Aorta (tissue), 5 donors: ENCODE data around the gene CDC42. TPM values are rescaled to one million over a fixed set of nuclear protein-coding genes. Genes with fewer than 3 reads are reported as not detected.
A peak's percentile ranks its signal among the peaks of the same experiment; 100 is the strongest.
"Not testable (repeated sequence)": the region's sequence is repeated elsewhere in the genome, so short reads cannot be mapped to it uniquely, and the experiment has no call there.

ENCODE experiments used
- ATAC-seq: fragments of 200-7000 bp; cut with Tn5 transposase; one replicate; pipeline ENCODE4 v1.9.1; 2022; ENCODE audit warnings: moderate library complexity; ENCODE audit not compliant: low FRiP score
- DNase-seq, 2 donors: peaks; one replicate each; pipeline ENCODE4 v3.0.0-alpha.2; 2020
- H3K27ac ChIP-seq, 2 donors: one replicate each; pipeline ENCODE4 v1.5.1; 2013; ENCODE audit warnings: low read length in 2 of 2, mild to moderate bottlenecking in 2 of 2, moderate library complexity in 2 of 2, control low read depth in 1 of 2, inconsistent platforms in 1 of 2, low read depth in 1 of 2
- H3K27me3 ChIP-seq, 2 donors: one replicate each; pipeline ENCODE4 v1.6.1; 2013; ENCODE audit warnings: control low read depth in 1 of 2, low read length in 1 of 2, mild to moderate bottlenecking in 1 of 2, moderate library complexity in 1 of 2; ENCODE audit not compliant: insufficient read depth in 2 of 2, control insufficient read depth in 1 of 2
- H3K36me3 ChIP-seq, 2 donors: one replicate each; pipeline ENCODE4 v1.6.1; 2013; ENCODE audit warnings: control low read depth in 1 of 2, low read length in 1 of 2, mild to moderate bottlenecking in 1 of 2; ENCODE audit not compliant: insufficient read depth in 2 of 2, control insufficient read depth in 1 of 2
- H3K4me1 ChIP-seq, 2 donors: one replicate each; pipeline ENCODE4 v1.6.1; 2013; ENCODE audit warnings: low read length in 2 of 2, control low read depth in 1 of 2, mild to moderate bottlenecking in 1 of 2, moderate library complexity in 1 of 2; ENCODE audit not compliant: insufficient read depth in 2 of 2, control insufficient read depth in 1 of 2
- H3K4me3 ChIP-seq, 2 donors: one replicate each; pipeline ENCODE4 v1.5.1; 2013; ENCODE audit warnings: low read length in 2 of 2, control low read depth in 1 of 2, mild to moderate bottlenecking in 1 of 2
- H3K9me3 ChIP-seq: one replicate; pipeline ENCODE4 v1.6.1; 2013; ENCODE audit warnings: mild to moderate bottlenecking, low read length; ENCODE audit not compliant: control insufficient read depth
- WGBS, 2 donors: extraction: QIAGEN DNeasy Blood & Tissue Kit; methylation state at CpG; one replicate each; pipeline ENCODE4 v1.1.7; 2013; 5-methylcytosine and 5-hydroxymethylcytosine counted together
- intact Hi-C, 2 donors: fragments of 100-400 bp; cut with DNase I; formaldehyde crosslinking; loops; one replicate each; pipeline versions ENCODE4 v1.14.2 to v1.15.0; 2022
- long read RNA-seq, 2 donors: library from polyadenylated mRNA; unstranded; transcript quantifications; one replicate each; pipeline ENCODE4 v2.0.0, GENCODE V29; 2020 to 2021
- polyA plus RNA-seq, 2 donors: library from polyadenylated mRNA; stranded (reverse); fragments of 200-250 nt; gene quantifications; one replicate each; pipeline ENCODE4 v1.2.3, GENCODE V29; 2013
- total RNA-seq, 2 donors: library from RNA; stranded (reverse); fragmentation: NEBNext Ultra II Directional; extraction: Animal tissue kit (Norgen Biotek cat#: 25700); gene quantifications; one replicate each; pipeline ENCODE4 v1.2.1, GENCODE V29; 2021
- donor health status: healthy with polysubstance abuse.
- donor health status: Bipolar disorder and iron deficiency.
- donor health status: DM: no; HTN: no; CAD: no.
- donor health status: DM: no; HTN: no; CAD: no.
- donor health status: DM: yes; HTN: yes; CAD: no.

Gene CDC42
- total RNA-seq (100 to 1,000 TPM; 203 to 211 TPM), polyA plus RNA-seq (100 to 1,000 TPM; 123 to 176 TPM)
- long read RNA-seq, donor 1, partial matches to known transcripts = 42 of 125 reads
- long read RNA-seq, donor 1, other reads (novel, unspliced or antisense) = 80 of 125 reads
- long read RNA-seq, donor 2, partial matches to known transcripts = 5 of 19 reads
- long read RNA-seq, donor 2, other reads (novel, unspliced or antisense) = 14 of 19 reads

DNA sequence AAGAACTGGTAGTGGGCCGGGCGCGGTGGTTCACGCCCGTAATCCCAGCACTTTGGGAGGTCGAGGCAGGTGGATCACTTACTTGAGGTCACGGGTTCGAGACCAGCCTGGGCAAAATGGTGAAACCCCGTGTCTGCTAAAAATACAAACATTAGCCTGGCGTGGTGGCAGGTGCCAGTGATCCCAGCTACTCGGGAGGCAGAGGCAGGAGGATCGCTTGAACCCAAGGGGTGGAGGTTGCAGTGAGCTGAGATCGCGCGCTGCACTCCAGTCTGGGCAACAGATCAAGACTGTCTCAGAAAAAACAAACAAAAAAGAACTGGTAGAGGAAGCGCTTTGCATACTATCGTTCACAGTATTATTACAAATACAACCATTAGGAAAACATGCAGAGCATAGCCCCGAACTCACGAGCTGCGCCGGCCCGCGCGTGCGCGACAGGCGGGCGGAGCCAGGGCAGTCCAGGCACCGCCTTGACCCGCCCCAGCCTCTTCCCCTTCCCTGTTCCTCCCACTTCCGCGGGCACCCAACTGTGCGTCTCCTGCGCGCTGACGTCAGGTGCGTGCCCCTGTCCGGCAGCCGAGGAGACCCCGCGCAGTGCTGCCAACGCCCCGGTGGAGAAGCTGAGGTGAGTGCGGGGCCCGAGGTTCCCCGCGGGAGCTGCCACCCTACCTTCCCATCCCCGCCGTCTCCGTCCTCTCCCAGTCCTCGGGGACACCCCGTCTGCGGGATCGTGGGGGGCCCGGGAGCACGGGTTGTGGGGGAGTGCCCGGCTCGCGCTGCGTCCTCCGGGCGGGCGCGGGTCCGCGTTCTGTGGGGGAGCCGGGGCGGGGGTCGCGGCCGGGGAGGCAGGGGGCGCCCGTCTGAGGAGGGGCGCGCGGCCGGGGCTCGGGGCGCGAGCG lies at the start of gene CDC42:
TSS of gene CDC42 (plus strand) at position 595 of the 902 bp plus-strand sequence. CDS start 25,770 bp downstream, outside the sequence.
- intact Hi-C loops = loop anchor here in 1 of 2 donors (2.0 kb wide), 1 partner anchor 28 kb away; no protein-coding TSS in a partner anchor
- peaks cover 0 to 5% of the 10 kb centered on the region in 2 donors for H3K4me1 ChIP-seq
- no peaks in the 10 kb centered on the region for H3K27me3 ChIP-seq
- peak within 1 kb of the TSS; percentile 93 to 99 for H3K27ac ChIP-seq
- no peaks in the 10 kb centered on the region for H3K9me3 ChIP-seq
- peak; percentile 98 for ATAC-seq
- DNase-seq = peak; percentile 98
- H3K4me3 ChIP-seq = peak within 1 kb of the TSS; percentile 95 to 97
- no peaks in the 10 kb centered on the region for H3K36me3 ChIP-seq
- 15 to 18% methylated on average over 65 to 81 of the region's 81 CpGs for WGBS, 2 donors

- H3K27me3 ChIP-seq, DNase-seq, H3K36me3 ChIP-seq, H3K27ac ChIP-seq, H3K4me1 ChIP-seq, ATAC-seq, H3K4me3 ChIP-seq, intact Hi-C loops, H3K9me3 ChIP-seq: not testable (repeated sequence)
- 81 to 90% methylated on average over 8 of the region's 8 CpGs for WGBS, 2 donors
Measured at GRCh38 chr1:22002875-22003274, 49.6 kb upstream of the CDC42 start.

DNA sequence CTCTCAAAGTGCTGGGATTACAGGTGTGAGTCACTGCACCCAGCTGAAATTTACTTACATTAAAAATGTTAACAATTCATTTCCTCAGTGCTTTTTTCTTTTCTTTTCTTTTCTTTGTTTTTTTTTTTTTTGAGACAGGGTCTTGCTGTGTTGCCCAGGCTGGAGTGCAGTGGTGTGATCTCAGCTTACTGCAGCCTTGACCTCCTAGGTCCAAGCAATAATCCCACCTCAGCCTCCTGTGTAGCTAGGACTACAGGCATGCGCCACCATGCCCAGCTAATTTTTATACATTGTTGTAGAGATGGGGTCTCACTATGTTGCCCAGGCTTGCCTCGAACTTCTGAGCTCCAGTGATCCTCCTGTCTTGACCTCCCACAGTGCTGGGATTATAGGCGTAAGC lies 48.5 kb upstream of the CDC42 start:
- DNase-seq, ATAC-seq, intact Hi-C loops, H3K4me3 ChIP-seq, H3K27ac ChIP-seq, H3K4me1 ChIP-seq, H3K9me3 ChIP-seq, H3K27me3 ChIP-seq, H3K36me3 ChIP-seq: not testable (repeated sequence)
- WGBS, 2 donors = 95 to 96% methylated on average over 2 to 3 of the region's 3 CpGs

- H3K4me3 ChIP-seq, H3K36me3 ChIP-seq, H3K4me1 ChIP-seq, H3K9me3 ChIP-seq, intact Hi-C loops, H3K27me3 ChIP-seq, H3K27ac ChIP-seq: not testable (repeated sequence)
- ATAC-seq (peak; percentile 78), DNase-seq (peak in 1 of 2 donors; percentile 54)
- 67 to 69% methylated on average over 18 of the region's 18 CpGs for WGBS, 2 donors
Measured at GRCh38 chr1:22005261-22006149, 47.0 kb upstream of the CDC42 start.

- H3K4me1 ChIP-seq, H3K9me3 ChIP-seq, ATAC-seq, H3K36me3 ChIP-seq, H3K27me3 ChIP-seq, H3K27ac ChIP-seq, intact Hi-C loops, H3K4me3 ChIP-seq: not testable (repeated sequence)
- DNase-seq = peak in 1 of 2 donors; percentile 10
- WGBS, 2 donors = 81 to 86% methylated on average over 13 of the region's 13 CpGs
Measured at GRCh38 chr1:22006736-22007135, 45.8 kb upstream of the CDC42 start.

GRCh38 chr1:22007262-22007661 lies 45.2 kb upstream of the CDC42 start:
- WGBS, 2 donors = 87 to 92% methylated on average over 9 of the region's 10 CpGs
- H3K27ac ChIP-seq, H3K4me1 ChIP-seq, ATAC-seq, H3K27me3 ChIP-seq, intact Hi-C loops, H3K36me3 ChIP-seq, H3K4me3 ChIP-seq, H3K9me3 ChIP-seq: not testable (repeated sequence)
- peak in 1 of 2 donors; percentile 5 for DNase-seq

GRCh38 chr1:22009566-22009965 lies 42.9 kb upstream of the CDC42 start:
- H3K27me3 ChIP-seq, H3K9me3 ChIP-seq, H3K4me3 ChIP-seq, H3K27ac ChIP-seq, H3K4me1 ChIP-seq, intact Hi-C loops, H3K36me3 ChIP-seq, ATAC-seq: not testable (repeated sequence)
- DNase-seq = peak in 1 of 2 donors; percentile 4
- 78 to 79% methylated on average over 10 of the region's 11 CpGs for WGBS, 2 donors

DNA sequence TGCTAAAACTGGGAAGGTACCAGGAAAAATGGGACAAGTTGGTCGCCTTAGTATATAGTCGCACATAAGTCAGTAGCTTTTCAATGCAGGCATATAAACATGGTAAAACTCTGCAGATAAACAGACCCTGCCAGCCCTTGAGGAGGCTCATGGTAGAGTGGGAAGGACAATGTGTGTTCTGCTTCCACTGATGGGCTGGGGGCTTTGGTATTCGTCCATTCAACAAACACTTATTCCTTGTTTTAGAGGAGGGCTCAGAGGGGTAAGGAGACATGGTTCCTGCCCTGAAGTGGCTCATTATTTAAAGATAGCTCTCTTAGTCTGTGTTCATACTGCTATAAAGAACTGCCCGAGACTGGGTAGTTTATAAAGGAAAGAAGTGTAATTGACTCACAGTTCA lies 39.8 kb upstream of the CDC42 start:
- intact Hi-C loops, H3K9me3 ChIP-seq, H3K27me3 ChIP-seq, H3K4me3 ChIP-seq, H3K27ac ChIP-seq, DNase-seq, ATAC-seq, H3K36me3 ChIP-seq, H3K4me1 ChIP-seq: not testable (repeated sequence)
- WGBS, 2 donors = 67 to 70% methylated on average over 4 of the region's 4 CpGs
